DMS53 treated with DMSO at 0.1 percent for 48 hours (cell line): ENCODE results near the gene FRMD7.
"Not testable (repeated sequence)": the region's sequence is repeated elsewhere in the genome, so short reads cannot be mapped to it uniquely, and the experiment has no call there.

Source experiments
- DNase-seq: peaks from one replicate; lab custom pipeline; 2025; ENCODE audit not compliant: unreplicated experiment; lab: John Stamatoyannopoulos, UW

The FRMD7 gene, protein sequence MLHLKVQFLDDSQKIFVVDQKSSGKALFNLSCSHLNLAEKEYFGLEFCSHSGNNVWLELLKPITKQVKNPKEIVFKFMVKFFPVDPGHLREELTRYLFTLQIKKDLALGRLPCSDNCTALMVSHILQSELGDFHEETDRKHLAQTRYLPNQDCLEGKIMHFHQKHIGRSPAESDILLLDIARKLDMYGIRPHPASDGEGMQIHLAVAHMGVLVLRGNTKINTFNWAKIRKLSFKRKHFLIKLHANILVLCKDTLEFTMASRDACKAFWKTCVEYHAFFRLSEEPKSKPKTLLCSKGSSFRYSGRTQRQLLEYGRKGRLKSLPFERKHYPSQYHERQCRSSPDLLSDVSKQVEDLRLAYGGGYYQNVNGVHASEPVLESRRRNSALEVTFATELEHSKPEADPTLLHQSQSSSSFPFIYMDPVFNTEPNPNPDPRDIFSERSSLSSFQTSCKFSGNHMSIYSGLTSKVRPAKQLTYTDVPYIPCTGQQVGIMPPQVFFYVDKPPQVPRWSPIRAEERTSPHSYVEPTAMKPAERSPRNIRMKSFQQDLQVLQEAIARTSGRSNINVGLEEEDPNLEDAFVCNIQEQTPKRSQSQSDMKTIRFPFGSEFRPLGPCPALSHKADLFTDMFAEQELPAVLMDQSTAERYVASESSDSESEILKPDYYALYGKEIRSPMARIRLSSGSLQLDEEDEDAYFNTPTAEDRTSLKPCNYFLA

DNA sequence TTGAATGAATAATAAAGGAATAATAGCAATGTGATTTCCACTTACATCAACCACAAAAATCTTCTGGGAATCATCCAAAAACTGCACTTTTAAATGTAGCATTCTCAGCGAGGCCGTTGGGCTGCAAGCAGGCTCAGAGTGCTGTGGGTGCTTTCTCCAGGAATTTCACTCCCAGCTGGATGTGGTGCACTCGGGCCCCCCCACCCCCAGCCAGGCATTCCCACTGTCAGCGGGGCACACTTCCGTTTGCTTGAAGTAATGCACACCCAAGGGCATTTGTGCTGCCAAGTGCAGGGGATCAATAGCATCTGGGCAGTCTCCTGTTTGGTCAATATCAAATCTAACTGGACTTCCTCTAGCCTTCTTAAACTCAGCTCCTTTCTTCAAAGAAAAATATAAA lies at the start of gene FRMD7:
TSS of gene FRMD7 (minus strand) at position 278 of the 400 bp plus-strand sequence. CDS start at position 102, 176 bp downstream.
- no peak for DNase-seq

- DNase-seq, result no peak
Observed at GRCh38 chrX:132173647-132174046, 45.8 kb upstream of the FRMD7 start.

DNA sequence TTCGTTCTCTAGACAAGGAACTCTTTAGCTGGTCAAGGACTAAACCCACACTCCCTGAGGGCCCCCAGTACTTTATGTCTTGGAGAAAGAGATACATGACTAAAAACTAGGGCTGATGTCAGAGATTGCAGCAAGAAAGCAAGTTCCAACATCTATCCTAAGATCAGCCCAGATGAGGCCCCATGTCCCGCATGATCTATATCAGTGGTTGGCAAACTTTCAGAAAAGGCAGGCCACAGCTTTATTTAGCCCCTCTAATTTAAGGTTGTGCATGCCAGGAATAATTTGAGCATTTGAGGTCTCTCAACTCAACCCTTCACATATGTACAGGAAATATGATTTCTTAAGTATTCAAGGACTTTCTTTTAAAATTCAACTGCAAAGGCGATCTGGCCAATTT lies 44.1 kb upstream of the FRMD7 start:
- DNase-seq, result no peak

DNA sequence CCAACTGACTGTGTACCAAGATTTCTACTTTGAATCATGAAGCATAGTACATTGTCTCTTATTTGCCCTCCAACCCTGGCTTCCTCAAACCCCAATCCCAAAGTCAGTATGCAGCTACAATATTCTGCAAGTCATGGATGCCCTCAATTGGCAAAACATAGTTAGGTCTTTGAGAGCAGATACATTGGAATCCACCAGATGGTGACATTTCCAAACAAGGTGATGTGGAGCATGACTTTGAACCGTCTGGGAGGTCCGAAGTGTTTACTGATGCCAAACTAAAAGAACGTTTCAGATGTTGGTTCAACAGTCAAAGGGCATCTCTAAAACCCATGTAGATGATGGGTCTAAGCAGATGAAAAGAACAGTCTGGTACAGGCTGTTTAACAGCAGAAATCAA lies 43.7 kb upstream of the FRMD7 start:
- no peak for DNase-seq

- peak; percentile 2 for DNase-seq
Observed at GRCh38 chrX:132169554-132169953, 41.7 kb upstream of the FRMD7 start.

- DNase-seq, result no peak
Observed at GRCh38 chrX:132165651-132166050, 37.8 kb upstream of the FRMD7 start.

DNA sequence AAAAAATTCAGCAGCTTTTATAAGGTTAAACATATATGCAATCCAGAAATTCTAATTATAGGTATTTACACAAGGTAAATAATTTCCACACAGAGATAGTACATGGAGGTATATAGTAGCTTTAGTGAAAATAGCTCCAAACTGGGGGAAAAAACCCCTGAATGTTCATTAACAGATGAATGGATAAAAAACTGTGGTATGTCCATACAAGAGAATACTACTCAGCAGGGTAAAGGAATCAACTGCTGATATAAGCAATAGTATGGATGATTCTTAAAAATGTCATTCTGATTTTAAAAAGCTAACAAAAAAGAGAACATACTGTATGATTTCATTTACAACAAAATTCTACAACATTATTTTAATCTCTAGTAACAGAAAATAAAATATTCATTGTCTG lies 37.2 kb upstream of the FRMD7 start:
- DNase-seq, result no peak

DNA sequence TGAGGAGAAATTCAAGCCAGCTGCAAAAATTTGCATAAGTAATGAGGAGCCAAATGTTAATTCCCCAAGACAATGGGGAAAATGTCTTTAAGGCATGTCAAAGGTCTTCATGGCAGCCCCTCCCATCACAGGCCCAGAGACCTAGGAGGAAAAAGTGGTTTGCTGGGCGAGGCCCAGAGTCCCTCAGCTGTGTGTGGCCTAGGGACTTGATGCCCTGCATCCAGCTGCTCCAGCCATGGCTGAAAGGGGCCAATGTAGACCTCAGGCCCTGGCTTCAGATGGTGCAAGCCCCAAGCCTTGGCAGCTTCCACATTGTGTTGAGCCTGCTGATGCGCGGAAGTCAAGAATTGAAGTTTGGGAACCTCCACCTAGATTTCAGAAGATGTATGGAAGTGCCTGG lies 35.3 kb upstream of the FRMD7 start:
- DNase-seq, result not testable (repeated sequence)

DNA sequence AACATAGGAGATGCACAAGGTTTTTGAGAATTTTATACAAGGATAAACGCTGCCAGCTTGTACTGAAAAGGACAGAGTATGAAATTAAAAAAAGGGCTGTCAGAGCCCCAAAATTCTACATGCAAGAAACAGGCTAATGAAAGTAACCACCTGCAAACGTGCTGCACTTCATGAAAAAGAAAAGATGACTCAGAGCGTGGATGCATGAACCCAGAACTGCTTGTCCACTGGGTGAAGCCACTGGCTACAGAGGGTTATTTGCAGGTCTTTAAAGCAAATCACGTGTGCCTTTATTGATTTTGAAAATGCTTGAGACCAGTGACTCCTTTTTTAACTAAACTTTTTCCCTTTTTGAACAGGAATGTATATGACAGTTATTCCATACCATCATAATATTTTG lies 25.3 kb upstream of the FRMD7 start:
- DNase-seq, result no peak

DNA sequence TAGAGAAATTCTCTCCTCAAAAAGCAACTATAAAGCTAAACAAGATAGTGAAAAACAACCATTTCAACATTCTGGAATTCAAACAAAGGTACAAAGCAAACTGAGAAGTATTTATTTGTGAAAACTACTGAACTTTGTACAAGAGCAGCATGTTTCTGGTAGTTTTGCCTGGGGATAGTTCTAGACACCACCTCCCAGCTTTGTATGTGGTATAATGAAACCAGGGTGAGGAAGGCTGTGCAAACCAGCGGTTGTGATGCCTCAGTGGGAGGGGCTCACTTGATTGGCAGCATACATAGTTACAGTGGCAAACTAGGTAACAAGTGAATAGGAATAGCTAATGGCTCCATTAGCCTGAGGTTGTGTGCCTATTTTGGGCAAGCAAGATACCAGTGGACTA lies 18.6 kb upstream of the FRMD7 start:
- DNase-seq, result no peak

DNA sequence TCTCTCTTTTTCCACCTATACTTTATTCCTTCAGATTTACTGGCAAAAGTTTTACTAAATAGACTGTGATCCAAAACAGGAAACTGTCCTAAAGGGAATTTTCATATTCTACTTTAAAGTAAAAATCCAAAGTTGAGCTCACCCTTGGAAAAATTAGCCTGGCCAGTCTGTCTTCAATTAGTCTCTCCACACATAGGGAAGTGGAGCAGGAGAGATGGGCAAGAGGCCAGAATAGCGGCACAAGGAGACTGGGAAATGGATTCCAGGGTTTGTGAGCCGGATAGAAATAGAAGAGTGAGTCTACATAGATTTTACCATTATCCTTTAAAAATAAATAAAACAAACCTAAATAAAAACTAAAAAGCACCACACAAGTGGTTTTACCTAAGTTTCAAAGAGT lies 16.2 kb upstream of the FRMD7 start:
- DNase-seq, result no peak

- DNase-seq, result no peak
Observed at GRCh38 chrX:132125906-132126305, 1.9 kb downstream of the FRMD7 start.

DNA sequence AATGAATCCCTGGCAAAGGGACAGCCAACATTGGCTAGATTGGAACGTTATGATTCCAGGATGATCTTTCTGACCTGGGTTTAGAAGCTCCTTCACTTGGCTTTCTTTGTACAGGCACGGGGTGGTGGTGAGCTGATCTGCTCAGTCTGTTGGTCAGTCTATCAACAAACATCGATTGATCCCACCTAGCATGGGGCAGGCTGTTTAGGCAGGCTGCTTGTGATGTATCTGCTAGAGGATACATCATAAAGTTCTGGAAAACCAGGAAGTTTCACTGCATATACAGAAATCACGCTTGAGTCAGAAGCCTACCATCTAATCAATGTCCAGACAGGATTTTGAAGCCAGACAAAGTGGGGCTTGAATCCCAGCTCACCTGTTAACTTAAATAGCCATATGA lies 6.9 kb downstream of the FRMD7 start:
- no peak for DNase-seq

- no peak for DNase-seq
Observed at GRCh38 chrX:132119821-132120515, 7.9 kb downstream of the FRMD7 start.

- DNase-seq, result no peak
Observed at GRCh38 chrX:132119283-132119682, 8.5 kb downstream of the FRMD7 start.

- no peak for DNase-seq
Observed at GRCh38 chrX:132118358-132118757, 9.5 kb downstream of the FRMD7 start.

GRCh38 chrX:132115792-132116191 lies 12.0 kb downstream of the FRMD7 start:
- no peak for DNase-seq

GRCh38 chrX:132114607-132115006 lies 13.2 kb downstream of the FRMD7 start:
- peak; percentile 29 for DNase-seq

DNA sequence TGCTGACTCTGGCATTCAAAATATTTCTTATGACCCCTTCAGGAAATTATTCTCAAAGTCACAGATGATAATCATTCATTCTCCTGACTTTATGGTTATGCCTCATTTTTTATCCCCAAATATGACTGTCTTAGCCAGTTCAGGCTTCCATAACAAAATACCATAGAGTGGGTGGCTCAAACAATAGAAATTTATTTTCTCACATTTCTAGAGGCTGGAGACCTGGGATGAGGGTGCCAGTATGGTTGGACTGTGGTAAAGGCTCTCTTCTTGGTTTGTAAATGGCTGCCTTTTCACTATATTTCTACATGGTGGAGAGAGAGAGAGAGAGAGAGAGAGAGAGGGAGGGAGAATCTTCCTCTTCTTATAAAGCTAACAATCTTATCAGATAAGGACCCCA lies 20.5 kb downstream of the FRMD7 start:
- DNase-seq, result no peak

DNA sequence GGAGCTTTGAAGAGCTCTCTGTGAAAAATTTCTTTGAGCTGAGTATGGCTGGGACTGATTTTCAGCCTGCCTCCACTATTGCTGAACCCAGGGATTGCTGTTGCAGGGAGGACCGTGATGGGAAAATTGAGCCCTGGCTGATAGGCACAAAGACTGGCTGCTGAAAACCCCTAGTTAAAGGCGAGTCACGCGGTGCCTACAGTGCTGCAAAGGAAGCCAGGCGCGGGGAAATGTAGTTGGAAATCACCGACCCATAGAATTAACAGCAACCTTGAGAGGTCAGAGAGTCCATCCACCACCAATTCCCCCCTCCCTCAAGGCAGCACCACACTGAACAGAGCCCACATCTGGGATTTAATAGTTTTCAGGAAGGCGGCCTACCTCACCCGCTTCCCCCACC lies 26.0 kb downstream of the FRMD7 start:
- no peak for DNase-seq

GRCh38 chrX:132101206-132101605 lies 26.6 kb downstream of the FRMD7 start:
- no peak for DNase-seq

GRCh38 chrX:132098704-132099103 lies 29.1 kb downstream of the FRMD7 start:
- DNase-seq, result not testable (repeated sequence)
